ENCODE results near the gene RBBP8NL. TPM values are rescaled to one million over a fixed set of nuclear protein-coding genes. Genes with fewer than 3 reads are reported as not detected.

RBBP8NL gene
- total and polyA plus RNA-seq, 2 of the 8 experiments (the other 6 are each of a cell fraction or from before 2014, with no cell fraction given), result 0.43 to 0.48 TPM

GRCh38 chr20:62366370-62367135 is 60.8 kb downstream of the RBBP8NL start (continued):
- TF ChIP-seq CHD7 (IDR thresholded peaks at IDR 0.05; ENCODE audit: insufficient replicate concordance, low read length), result no peak
- TF ChIP-seq YY1 (IDR thresholded peaks at IDR 0.05; ENCODE audit: low read depth, low read length), result no peak
- no peak for TF ChIP-seq ATF3 (IDR thresholded peaks at IDR 0.05; ENCODE audit: insufficient read depth, low read depth, low read length)
- no peak for TF ChIP-seq POU5F1 (IDR thresholded peaks at IDR 0.05; ENCODE audit: low read depth, low read length)
- no peak for TF ChIP-seq SP1 (IDR thresholded peaks at IDR 0.05; ENCODE audit: low read depth, low read length)
- peak; percentile 4 for TF ChIP-seq KDM4A (IDR thresholded peaks at IDR 0.05; ENCODE audit: low read depth, low read length, severe bottlenecking)
- no peak for TF ChIP-seq TEAD4 (IDR thresholded peaks at IDR 0.05; ENCODE audit: low read depth, low read length)
- TF ChIP-seq CEBPB (IDR thresholded peaks at IDR 0.05; ENCODE audit: low read depth, low read length), result no peak
- no peak for TF ChIP-seq RFX5 (IDR thresholded peaks at IDR 0.05; ENCODE audit: borderline replicate concordance, low read depth, low read length)
- TF ChIP-seq MAFK (IDR thresholded peaks at IDR 0.05; ENCODE audit: low read depth, low read length), result no peak

Measured in H1 (cell line).